IMR-90 (cell line): Measurements from ENCODE around the gene TSTD1. TPM values are rescaled to one million over a fixed set of nuclear protein-coding genes. Genes with fewer than 3 reads are reported as not detected.
A peak's percentile ranks its signal among the peaks of the same experiment; 100 is the strongest.

Experiments used
- ATAC-seq: fragments of 200-7000 bp; cut with Tn5 transposase; 2 replicates; pipeline ENCODE4 v1.9.1; 2020; ENCODE audit warnings: low read depth, mild to moderate bottlenecking, moderate library complexity
- Bru-seq: library from RNA; stranded (reverse); fragments of 400-500 nt; gene quantifications from one replicate; lab custom pipeline; 2021; lab: Mats Ljungman, UMichigan
- BruChase-seq, 2 experiments: library from RNA; stranded (reverse); fragments of 400-500 nt; gene quantifications; one replicate each; lab custom pipeline; 2021; lab: Mats Ljungman, UMichigan
- BruUV-seq: library from RNA; stranded (reverse); fragments of 400-500 nt; replicated peaks from 2 replicates; lab custom pipeline; 2021; lab: Mats Ljungman, UMichigan
- CTCF ChIA-PET: fragments of 300-600 bp; formaldehyde crosslinking; extraction: SDS; loops from one replicate; lab custom pipeline; 2021; ENCODE audit warnings: antibody characterized with exemption; lab: Yijun Ruan, JAX
- POLR2A ChIA-PET: fragments of 300-600 bp; sonication (Branson Sonifier 250); formaldehyde crosslinking; loops from one replicate; lab custom pipeline; 2022; ENCODE audit warnings: antibody characterized with exemption; ENCODE audit not compliant: unreplicated experiment; lab: Charles Lee
- DNase-seq: peaks from one replicate; pipeline ENCODE4 v3.0.0; 2013
- H2AFZ ChIP-seq: replicated peaks from 2 replicates; pipeline ENCODE3; 2013; ENCODE audit warnings: low read length, mild to moderate bottlenecking; ENCODE audit not compliant: poor library complexity
- H2AK5ac ChIP-seq: 2 replicates; pipeline ENCODE4 v1.6.1; 2013; ENCODE audit warnings: low read depth, low read length, inconsistent platforms
- H2AK9ac ChIP-seq: replicated peaks from 2 replicates; pipeline ENCODE3; 2013; ENCODE audit warnings: mild to moderate bottlenecking, low read depth, low read length, moderate library complexity; ENCODE audit not compliant: poor library complexity
- H2BK120ac ChIP-seq: 2 replicates; pipeline ENCODE4 v1.6.1; 2013; ENCODE audit warnings: low read depth, low read length, inconsistent platforms
- H2BK15ac ChIP-seq: 3 replicates; pipeline ENCODE4 v1.6.1; 2013; ENCODE audit warnings: low read depth, low read length, inconsistent platforms
- H2BK20ac ChIP-seq: 2 replicates; pipeline ENCODE4 v1.6.1; 2013; ENCODE audit warnings: low read depth, mild to moderate bottlenecking, inconsistent platforms, low read length, moderate library complexity
- H2BK5ac ChIP-seq: 2 replicates; pipeline ENCODE4 v1.6.1; 2013; ENCODE audit warnings: mild to moderate bottlenecking, low read depth, low read length, inconsistent platforms; ENCODE audit not compliant: poor library complexity, severe bottlenecking
- H3K14ac ChIP-seq: replicated peaks from 2 replicates; pipeline ENCODE4 v1.6.1; 2013; ENCODE audit warnings: low read depth, low read length, inconsistent platforms
- H3K18ac ChIP-seq: 2 replicates; pipeline ENCODE4 v1.6.1; 2013; ENCODE audit warnings: low read depth, low read length, control low read depth
- H3K23ac ChIP-seq: 2 replicates; pipeline ENCODE4 v1.6.1; 2013; ENCODE audit warnings: low read depth, low read length, inconsistent platforms
- H3K27ac ChIP-seq: 2 replicates; pipeline ENCODE4 v1.5.1; 2013; ENCODE audit warnings: mild to moderate bottlenecking, control low read depth, low read length; ENCODE audit not compliant: insufficient read depth
- H3K27me3 ChIP-seq: 2 replicates; pipeline ENCODE4 v1.6.1; 2013; ENCODE audit warnings: low read length; ENCODE audit not compliant: control insufficient read depth, insufficient read depth
- H3K36me3 ChIP-seq: 2 replicates; pipeline ENCODE4 v1.6.1; 2013; ENCODE audit warnings: low read length, mixed read lengths; ENCODE audit not compliant: control insufficient read depth, insufficient read depth
- H3K4ac ChIP-seq: 2 replicates; pipeline ENCODE4 v1.6.1; 2013; ENCODE audit warnings: low read depth, low read length, inconsistent platforms
- H3K4me1 ChIP-seq: 2 replicates; pipeline ENCODE4 v1.6.1; 2013; ENCODE audit warnings: low read length, mixed read lengths; ENCODE audit not compliant: control insufficient read depth, insufficient read depth
- H3K4me2 ChIP-seq: 2 replicates; pipeline ENCODE4 v1.6.1; 2013; ENCODE audit warnings: low read depth, mild to moderate bottlenecking, control low read depth, low read length, moderate library complexity
- H3K4me3 ChIP-seq: 2 replicates; pipeline ENCODE4 v1.5.1; 2013; ENCODE audit warnings: low read depth, mild to moderate bottlenecking, control low read depth, low read length, moderate library complexity; ENCODE audit not compliant: insufficient read depth
- H3K56ac ChIP-seq: 2 replicates; pipeline ENCODE4 v1.6.1; 2013; ENCODE audit warnings: low read length, inconsistent platforms; ENCODE audit not compliant: insufficient read depth; ENCODE audit errors: extremely low read depth
- H3K79me1 ChIP-seq, 2 experiments: 2 replicates each; pipeline ENCODE4 v1.6.1; 2013; ENCODE audit warnings: low read length in 2 of 2, inconsistent platforms in 1 of 2, low read depth in 1 of 2
- H3K9ac ChIP-seq: 2 replicates; pipeline ENCODE4 v1.6.1; 2013; ENCODE audit warnings: low read depth, low read length, control low read depth
- H3K9me1 ChIP-seq: 2 replicates; pipeline ENCODE4 v1.6.1; 2013; ENCODE audit warnings: low read length, inconsistent platforms; ENCODE audit not compliant: insufficient read depth
- H3K9me3 ChIP-seq: 2 replicates; pipeline ENCODE4 v1.6.1; 2013; ENCODE audit warnings: low read length; ENCODE audit not compliant: control insufficient read depth, insufficient read depth
- H4K20me1 ChIP-seq: 2 replicates; pipeline ENCODE4 v1.6.1; 2013; ENCODE audit warnings: low read length, inconsistent platforms; ENCODE audit not compliant: insufficient read depth
- H4K5ac ChIP-seq: 2 replicates; pipeline ENCODE4 v1.6.1; 2013; ENCODE audit warnings: mild to moderate bottlenecking, low read depth, low read length, control low read depth
- H4K8ac ChIP-seq, 2 experiments: 2 replicates each; pipeline ENCODE4 v1.6.1; 2013; ENCODE audit warnings: low read depth in 2 of 2, low read length in 2 of 2, control low read depth in 1 of 2, inconsistent platforms in 1 of 2
- H4K91ac ChIP-seq: 2 replicates; pipeline ENCODE4 v1.6.1; 2013; ENCODE audit warnings: low read depth, low read length, inconsistent platforms; ENCODE audit not compliant: insufficient read depth
- CHD1 ChIP-seq: IDR thresholded peaks from 2 replicates; pipeline ENCODE4 v1.6.1; 2012; ENCODE audit warnings: low read depth, low read length, improper control_type of control experiment
- FOS ChIP-seq: fragments of 150-350 bp; IDR thresholded peaks from 2 replicates; pipeline ENCODE4 v1.6.1; 2016; ENCODE audit warnings: low read depth, low read length
- MAFK ChIP-seq: IDR thresholded peaks from 2 replicates; pipeline ENCODE4 v1.6.1; 2012; ENCODE audit warnings: low read depth, low read length, improper control_type of control experiment
- MAZ ChIP-seq: IDR thresholded peaks from 2 replicates; pipeline ENCODE4 v1.6.1; 2012; ENCODE audit warnings: low read depth, mild to moderate bottlenecking, low read length, improper control_type of control experiment, moderate library complexity, borderline replicate concordance
- NFE2L2 ChIP-seq: fragments of 150-350 bp; IDR thresholded peaks from 2 replicates; pipeline ENCODE4 v1.6.1; 2016; ENCODE audit warnings: low read depth, mild to moderate bottlenecking, low read length
- POLR2A ChIP-seq: IDR thresholded peaks from 2 replicates; pipeline ENCODE4 v1.6.1; 2012; ENCODE audit warnings: mild to moderate bottlenecking, low read depth, low read length
- RCOR1 ChIP-seq: IDR thresholded peaks from 2 replicates; pipeline ENCODE4 v1.6.1; 2012; ENCODE audit warnings: mild to moderate bottlenecking, low read length, improper control_type of control experiment; ENCODE audit not compliant: insufficient replicate concordance
- SMC3 ChIP-seq: fragments of 150-350 bp; IDR thresholded peaks from 2 replicates; pipeline ENCODE4 v1.6.1; 2016; ENCODE audit warnings: low read depth, mild to moderate bottlenecking, antibody characterized with exemption, low read length, moderate library complexity
- WGBS, 2 experiments: methylation state at CpG; one replicate each; pipeline versions ENCODE4 v1.1.5 to v1.1.7; 2013; ENCODE audit warnings: missing lambda C conversion rate in 2 of 2; ENCODE audit not compliant: insufficient read length in 1 of 2; ENCODE audit errors: extremely low coverage in 2 of 2; 5-methylcytosine and 5-hydroxymethylcytosine counted together
- dilution Hi-C: fragments of 300-500 bp; cut with HindIII; formaldehyde crosslinking; loops from one replicate; pipeline ENCODE4 v1.14.3; 2018; ENCODE audit warnings: low sequenced_read_pairs; ENCODE audit not compliant: unreplicated experiment
- in situ Hi-C: fragments of 300-500 bp; cut with MboI; formaldehyde crosslinking; loops from 3 replicates; pipeline ENCODE4 v1.14.3; 2019; ENCODE audit warnings: low sequenced_read_pairs, inconsistent platforms, mixed read lengths
- intact Hi-C: fragments of 100-400 bp; cut with micrococcal nuclease; formaldehyde crosslinking; loops from 2 replicates; pipeline ENCODE4 v1.10.0; 2022
- long read RNA-seq: library from polyadenylated mRNA; unstranded; transcript quantifications from one replicate; pipeline ENCODE4 v2.0.0, GENCODE V29; 2021; ENCODE audit not compliant: unreplicated experiment
- polyA plus RNA-seq, 3 experiments: library from polyadenylated mRNA; depleted of rRNA; stranded (reverse); fragments of >200 nt; gene quantifications; 2 replicates each; pipeline ENCODE4 v1.2.3, GENCODE V29; 2012; ENCODE audit warnings: low replicate concordance in 1 of 3
- total RNA-seq: library from RNA; depleted of rRNA; stranded (reverse); fragments of >200 nt; gene quantifications from 2 replicates; pipeline ENCODE4 v1.2.3, GENCODE V29; 2012; rRNA removed

Gene TSTD1, protein sequence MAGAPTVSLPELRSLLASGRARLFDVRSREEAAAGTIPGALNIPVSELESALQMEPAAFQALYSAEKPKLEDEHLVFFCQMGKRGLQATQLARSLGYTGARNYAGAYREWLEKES
- not detected in 2 replicates for total RNA-seq
- 0.21 TPM in 1 of 2 replicates, not detected in the other for polyA plus RNA-seq (2012; rRNA removed)
- polyA plus RNA-seq (2012; cell fraction: cytosol; rRNA removed) = 0.49 TPM in 1 of 2 replicates, not detected in the other
- 0.25 and 0.46 TPM in 2 replicates for polyA plus RNA-seq (2012; cell fraction: nucleus; rRNA removed; ENCODE audit: low replicate concordance)
- Bru-seq, nascent RNA = percentile 34 among the genes with signal in this experiment
- percentile 38 among the genes with signal in this experiment for BruChase-seq, experiment 1, labeled RNA remaining after a 6-hour chase
- BruChase-seq, experiment 2, labeled RNA remaining after a 2-hour chase = percentile 41 among the genes with signal in this experiment
- long read RNA-seq = 0 reads

DNA sequence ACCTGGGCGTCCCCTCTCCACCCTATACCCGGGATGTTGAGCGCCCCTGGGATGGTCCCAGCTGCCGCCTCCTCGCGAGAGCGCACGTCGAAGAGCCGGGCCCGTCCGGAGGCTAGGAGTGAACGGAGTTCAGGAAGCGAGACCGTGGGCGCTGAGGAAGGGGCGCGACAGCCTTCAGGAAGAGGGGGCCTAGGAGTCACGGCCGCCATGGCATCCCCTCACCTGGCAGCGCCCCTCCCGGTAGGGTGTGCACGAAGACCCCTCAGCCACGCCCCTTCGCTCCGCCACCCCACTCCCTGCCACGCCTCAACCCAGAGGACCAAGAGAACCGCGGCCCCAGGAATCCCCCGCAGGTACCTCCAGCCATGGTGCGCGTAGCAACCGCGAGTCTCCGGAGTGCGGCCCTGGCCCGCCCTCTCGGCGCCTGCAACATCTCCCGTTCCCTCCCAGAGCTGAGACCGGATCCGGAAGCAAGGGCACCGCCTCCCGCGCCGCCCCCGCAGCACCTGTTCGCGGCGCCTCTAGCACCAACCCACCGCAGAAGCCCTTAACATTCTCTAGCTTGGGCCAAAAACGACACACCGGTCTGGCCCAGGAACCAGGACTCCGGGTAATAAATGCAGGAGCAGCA lies at the start of gene TSTD1:
Gene TSTD1 (minus strand): TSS at position 442 of the 631 bp plus-strand sequence. CDS start 75 bp downstream, at position 367.
- Histone ChIP-seq H3K9me1 (no peaks in the 10 kb centered on the region), H3K18ac (no peak within 1 kb of the TSS), H4K20me1 (no peaks in the 10 kb centered on the region; the same call in 1 of the 2 replicates), H2BK20ac (no peak within 1 kb of the TSS), H4K8ac (no peak within 1 kb of the TSS), H2BK15ac (no peak within 1 kb of the TSS), H4K5ac (no peak within 1 kb of the TSS), H3K4me2 (no peak within 1 kb of the TSS), H2BK5ac (no peak within 1 kb of the TSS), H3K14ac (no peak within 1 kb of the TSS), H2AFZ (no peak within 1 kb of the TSS), H3K27ac (no peak within 1 kb of the TSS), H3K4me1 (no peaks in the 10 kb centered on the region), H3K9me3 (no peaks in the 10 kb centered on the region), H3K9ac (no peak within 1 kb of the TSS), H3K4me3 (no peak within 1 kb of the TSS), H3K23ac (no peak within 1 kb of the TSS), H3K79me1 (peaks cover 8 to 21% of the 10 kb centered on the region in 2 experiments; a peak in 3 of 4 replicates), H3K36me3 (peaks cover 42% of the 10 kb centered on the region), H3K4ac (no peak within 1 kb of the TSS), H3K56ac (no peak within 1 kb of the TSS), H2BK120ac (no peak within 1 kb of the TSS), H4K91ac (no peak within 1 kb of the TSS), H2AK5ac (no peak within 1 kb of the TSS), H2AK9ac (no peak within 1 kb of the TSS), H3K27me3 (no peaks in the 10 kb centered on the region)
- ATAC-seq (no peak), DNase-seq (no peak)
- ChIA-PET CTCF (no interaction called here), POLR2A (no interaction called here)
- TF ChIP-seq CHD1 (no peak), RCOR1 (no peak), POLR2A (no peak), MAZ (no peak), SMC3 (no peak), FOS (no peak), NFE2L2 (no peak), MAFK (no peak)
- intact Hi-C loops = no loop called here
- dilution Hi-C loops = no loop called here
- 75% methylated on average over 31 of the region's 54 CpGs; no CpG with 5 or more reads in 1 of the 2 experiments for WGBS, 2 experiments
- in situ Hi-C loops = no loop called here
- BruUV-seq = no TSS peak
